ENCODE results near the gene C11orf16.
"Not testable (repeated sequence)": the region's sequence is repeated elsewhere in the genome, so short reads cannot be mapped to it uniquely, and the experiment has no call there.

C11orf16 gene

GRCh38 chr11:8932564-8933180, at the start of gene C11orf16:
Gene C11orf16, minus strand, starts transcription at chr11:8932947. Its CDS starts 639 bp downstream, at chr11:8932308.
- DNase-seq (ENCODE audit: low spot score) = no peak

GRCh38 chr11:8980485-8980884, 47.7 kb upstream of the C11orf16 start:
- no peak for DNase-seq (ENCODE audit: low spot score)

- not testable (repeated sequence) for DNase-seq (ENCODE audit: low spot score)
Observed at GRCh38 chr11:8979365-8979764, 46.6 kb upstream of the C11orf16 start.

- DNase-seq (ENCODE audit: low spot score) = no peak
Observed at GRCh38 chr11:8973121-8973520, 40.4 kb upstream of the C11orf16 start.

- no peak for DNase-seq (ENCODE audit: low spot score)
Observed at GRCh38 chr11:8971924-8972316, 39.2 kb upstream of the C11orf16 start.

GRCh38 chr11:8971196-8971923, 38.6 kb upstream of the C11orf16 start:
- no peak for DNase-seq (ENCODE audit: low spot score)

- no peak for DNase-seq (ENCODE audit: low spot score)
Observed at GRCh38 chr11:8967184-8967583, 34.4 kb upstream of the C11orf16 start.

GRCh38 chr11:8964324-8965320, 31.9 kb upstream of the C11orf16 start, which contains the start of gene TMEM9B:
Gene TMEM9B, minus strand, starts transcription at chr11:8964442. Its CDS starts 129 bp downstream, at chr11:8964313.
- peak; percentile 88 for DNase-seq (ENCODE audit: low spot score)

- peak; percentile 84 for DNase-seq (ENCODE audit: low spot score)
Observed at GRCh38 chr11:8963569-8964323, 31.0 kb upstream of the C11orf16 start.

GRCh38 chr11:8962841-8963240, 30.1 kb upstream of the C11orf16 start:
- no peak for DNase-seq (ENCODE audit: low spot score)

- no peak for DNase-seq (ENCODE audit: low spot score)
Observed at GRCh38 chr11:8961401-8961800, 28.7 kb upstream of the C11orf16 start.

GRCh38 chr11:8959546-8960166, 26.9 kb upstream of the C11orf16 start:
- DNase-seq (ENCODE audit: low spot score) = peak; percentile 74

GRCh38 chr11:8956860-8957259, 24.1 kb upstream of the C11orf16 start:
- DNase-seq (ENCODE audit: low spot score) = peak; percentile 54

- DNase-seq (ENCODE audit: low spot score) = no peak
Observed at GRCh38 chr11:8948886-8949285, 16.1 kb upstream of the C11orf16 start.

- no peak for DNase-seq (ENCODE audit: low spot score)
Observed at GRCh38 chr11:8947230-8947943, 14.6 kb upstream of the C11orf16 start.

GRCh38 chr11:8942518-8943066, 9.8 kb upstream of the C11orf16 start, which contains the start of gene ASCL3:
Gene ASCL3, minus strand, starts transcription at chr11:8943016. Its CDS starts 4,855 bp downstream, at chr11:8938161.
- no peak for DNase-seq (ENCODE audit: low spot score)

- DNase-seq (ENCODE audit: low spot score) = no peak
Observed at GRCh38 chr11:8941341-8942103, 8.8 kb upstream of the C11orf16 start.

GRCh38 chr11:8937659-8938058, 4.9 kb upstream of the C11orf16 start:
- no peak for DNase-seq (ENCODE audit: low spot score)

- no peak for DNase-seq (ENCODE audit: low spot score)
Observed at GRCh38 chr11:8937159-8937558, 4.4 kb upstream of the C11orf16 start.

Data from activated CD4-positive, alpha-beta T cell treated with anti-CD3 and anti-CD28 coated beads, Interleukin-2, Interleukin-4, amounts not matched to agents 100 ng/mL and 50 ng/mL, durations not matched to agents 16 hours and 8 hours (primary cell).